Osteocyte (in vitro differentiated cells): Measurements from ENCODE around the gene ARRB2. TPM values are rescaled to one million over a fixed set of nuclear protein-coding genes. Genes with fewer than 3 reads are reported as not detected.

Experiments
- DNase-seq: peaks from one replicate; pipeline ENCODE4 v3.0.0; 2021; ENCODE audit warnings: mixed read lengths; ENCODE audit not compliant: unreplicated experiment; ENCODE audit errors: extremely low spot score
- H3K27ac Mint-ChIP-seq: one replicate; pipeline ENCODE4 v1.8.0; 2021; ENCODE audit warnings: mild to moderate bottlenecking, mixed read lengths; ENCODE audit not compliant: unreplicated experiment
- H3K27me3 Mint-ChIP-seq: one replicate; pipeline ENCODE4 v1.8.0; 2021; ENCODE audit warnings: mixed read lengths; ENCODE audit not compliant: unreplicated experiment
- H3K36me3 Mint-ChIP-seq: one replicate; pipeline ENCODE4 v1.8.0; 2021; ENCODE audit warnings: mixed read lengths; ENCODE audit not compliant: unreplicated experiment
- H3K4me1 Mint-ChIP-seq: one replicate; pipeline ENCODE4 v1.8.0; 2021; ENCODE audit warnings: mixed read lengths; ENCODE audit not compliant: unreplicated experiment
- H3K4me3 Mint-ChIP-seq: one replicate; pipeline ENCODE4 v1.8.0; 2021; ENCODE audit warnings: mild to moderate bottlenecking, moderate library complexity, mixed read lengths; ENCODE audit not compliant: unreplicated experiment
- H3K9me3 Mint-ChIP-seq: one replicate; pipeline ENCODE4 v1.8.0; 2021; ENCODE audit warnings: mixed read lengths; ENCODE audit not compliant: unreplicated experiment
- total RNA-seq: library from RNA; stranded (reverse); gene quantifications from 2 replicates; pipeline ENCODE4 v1.2.1, GENCODE V29; 2021
- TF ChIP-seq, protein P1 (sequence below): fragments of 200-600 bp; sonication (generic); IDR thresholded peaks from 2 replicates; pipeline ENCODE4 v1.5.0; 2021; ENCODE audit warnings: antibody characterized with exemption, mild to moderate bottlenecking, moderate library complexity

ARRB2 gene
- total RNA-seq, 1 donor from 2014 or later: 23.6 TPM

DNA sequence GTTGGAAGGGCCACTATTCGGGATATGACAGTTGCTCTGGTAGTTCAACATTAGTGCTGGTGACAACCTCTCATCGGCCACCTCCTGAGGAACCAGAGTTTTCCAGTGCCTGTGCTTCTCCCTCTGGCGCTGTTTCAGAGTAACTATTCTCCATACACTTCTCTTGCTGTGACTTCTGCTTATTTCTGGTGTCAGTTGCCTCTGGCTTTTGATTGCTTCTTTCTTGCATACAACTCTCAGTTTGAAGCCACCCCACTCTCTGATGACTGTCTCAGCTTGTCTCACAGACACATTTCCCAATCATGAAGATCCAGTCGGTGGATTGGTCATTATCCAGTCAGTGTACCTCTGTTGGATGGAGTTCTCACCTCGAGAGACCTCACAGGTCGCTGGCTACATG, 57.9 kb downstream of the ARRB2 start:
- TF ChIP-seq, protein P1, sequence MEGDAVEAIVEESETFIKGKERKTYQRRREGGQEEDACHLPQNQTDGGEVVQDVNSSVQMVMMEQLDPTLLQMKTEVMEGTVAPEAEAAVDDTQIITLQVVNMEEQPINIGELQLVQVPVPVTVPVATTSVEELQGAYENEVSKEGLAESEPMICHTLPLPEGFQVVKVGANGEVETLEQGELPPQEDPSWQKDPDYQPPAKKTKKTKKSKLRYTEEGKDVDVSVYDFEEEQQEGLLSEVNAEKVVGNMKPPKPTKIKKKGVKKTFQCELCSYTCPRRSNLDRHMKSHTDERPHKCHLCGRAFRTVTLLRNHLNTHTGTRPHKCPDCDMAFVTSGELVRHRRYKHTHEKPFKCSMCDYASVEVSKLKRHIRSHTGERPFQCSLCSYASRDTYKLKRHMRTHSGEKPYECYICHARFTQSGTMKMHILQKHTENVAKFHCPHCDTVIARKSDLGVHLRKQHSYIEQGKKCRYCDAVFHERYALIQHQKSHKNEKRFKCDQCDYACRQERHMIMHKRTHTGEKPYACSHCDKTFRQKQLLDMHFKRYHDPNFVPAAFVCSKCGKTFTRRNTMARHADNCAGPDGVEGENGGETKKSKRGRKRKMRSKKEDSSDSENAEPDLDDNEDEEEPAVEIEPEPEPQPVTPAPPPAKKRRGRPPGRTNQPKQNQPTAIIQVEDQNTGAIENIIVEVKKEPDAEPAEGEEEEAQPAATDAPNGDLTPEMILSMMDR: no peak
- Mint-ChIP-seq H3K36me3 (no peaks in the 10 kb centered on the region), H3K4me3 (no peak overlapping the region), H3K9me3 (no peaks in the 10 kb centered on the region), H3K4me1 (no peaks in the 10 kb centered on the region), H3K27me3 (peaks cover 25% of the 10 kb centered on the region), H3K27ac (no peak overlapping the region)
- DNase-seq: no peak

DNA sequence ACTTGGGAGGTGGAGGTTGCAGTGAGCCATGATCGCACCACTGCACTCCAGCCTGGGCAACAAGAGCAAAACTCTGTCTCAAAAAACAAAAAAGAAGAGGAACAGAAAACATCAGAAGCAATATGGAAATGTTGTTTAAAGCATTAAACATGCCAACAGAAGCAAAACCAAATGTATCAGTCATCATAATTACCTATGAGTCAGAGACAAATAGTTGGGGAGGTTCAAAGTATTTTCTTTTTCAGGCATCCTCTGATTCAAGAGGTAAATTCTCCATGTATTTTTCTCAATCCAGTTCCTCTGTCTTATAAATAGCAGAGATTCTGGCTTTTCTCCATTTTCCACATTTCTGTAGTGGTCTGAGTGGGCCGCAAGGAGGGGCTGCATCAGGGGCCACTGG, 59.2 kb downstream of the ARRB2 start:
- TF ChIP-seq, protein P1: no peak
- H3K4me3 Mint-ChIP-seq: no peak overlapping the region
- H3K9me3 Mint-ChIP-seq: no peaks in the 10 kb centered on the region
- no peaks in the 10 kb centered on the region for H3K4me1 Mint-ChIP-seq
- no peak overlapping the region for H3K27ac Mint-ChIP-seq
- no peak for DNase-seq
- no peaks in the 10 kb centered on the region for H3K36me3 Mint-ChIP-seq
- peaks cover 26% of the 10 kb centered on the region for H3K27me3 Mint-ChIP-seq

Other genes starting within 250 kb of the ARRB2 start
- 0.31 TPM in 1 of 2 replicates, not detected in the other for gene SPNS2, start 211.8 kb upstream of the ARRB2 start, total RNA-seq
- gene MYBBP1A, start 155.2 kb upstream of the ARRB2 start, total RNA-seq: 47.9 and 48.5 TPM in 2 replicates
- not detected in 2 replicates for gene GGT6, start 150.1 kb upstream of the ARRB2 start, total RNA-seq
- gene SMTNL2, start 126.1 kb upstream of the ARRB2 start, total RNA-seq: 1.7 and 2.8 TPM in 2 replicates
- not detected in 2 replicates for gene ALOX15, start 69.0 kb upstream of the ARRB2 start, total RNA-seq
- gene PELP1, start 6.5 kb upstream of the ARRB2 start, total RNA-seq: 60.5 and 60.7 TPM in 2 replicates
- 15.3 and 19.4 TPM in 2 replicates for gene MED11, start 20.8 kb downstream of the ARRB2 start, total RNA-seq
- gene ZMYND15, start 29.2 kb downstream of the ARRB2 start, total RNA-seq: 0.55 and 0.99 TPM in 2 replicates
- gene CXCL16, start 29.3 kb downstream of the ARRB2 start, total RNA-seq: 11.0 and 12.8 TPM in 2 replicates
- gene TM4SF5, start 61.3 kb downstream of the ARRB2 start, total RNA-seq: not detected in 2 replicates
- gene VMO1, start 75.7 kb downstream of the ARRB2 start, total RNA-seq: 1.9 and 2.4 TPM in 2 replicates
- gene GLTPD2, start 78.3 kb downstream of the ARRB2 start, total RNA-seq: not detected in 2 replicates
- gene PSMB6, start 85.5 kb downstream of the ARRB2 start, total RNA-seq: 119 TPM in 2 replicates
- gene PLD2, start 96.5 kb downstream of the ARRB2 start, total RNA-seq: 49.3 and 52.2 TPM in 2 replicates
- gene MINK1, start 122.7 kb downstream of the ARRB2 start, total RNA-seq: 93.2 and 93.3 TPM in 2 replicates
- 0.78 and 1.3 TPM in 2 replicates for gene C17orf107, start 188.9 kb downstream of the ARRB2 start, total RNA-seq
- gene CHRNE, start 192.5 kb downstream of the ARRB2 start, total RNA-seq: 0.27 TPM in 1 of 2 replicates, not detected in the other
- not detected in 2 replicates for gene GP1BA, start 221.6 kb downstream of the ARRB2 start, total RNA-seq
- gene SLC25A11, start 229.4 kb downstream of the ARRB2 start, total RNA-seq: 59.6 and 60.6 TPM in 2 replicates
- gene RNF167, start 229.6 kb downstream of the ARRB2 start, total RNA-seq: 105 and 115 TPM in 2 replicates
- gene PFN1, start 237.9 kb downstream of the ARRB2 start, total RNA-seq: 509 and 514 TPM in 2 replicates
- gene ENO3, start 240.5 kb downstream of the ARRB2 start, total RNA-seq: 9.4 and 9.5 TPM in 2 replicates